ENCODE results near the gene ETS1. TPM values are rescaled to one million over a fixed set of nuclear protein-coding genes. Genes with fewer than 3 reads are reported as not detected.

The ETS1 gene
- total and polyA plus RNA-seq, 2 experiments from 2014 or later = 1.7 to 10.2 TPM

- Histone ChIP-seq H3K27ac (no peak overlapping the region), H3K27me3 (peaks cover 3% of the 10 kb centered on the region), H3K4me3 (no peak overlapping the region), H3K4me1 (ENCODE audit: low read depth) (peaks cover 15% of the 10 kb centered on the region), H3K9me3 (ENCODE audit: low read depth) (no peaks in the 10 kb centered on the region), H3K36me3 (no peaks in the 10 kb centered on the region)
- no peak for DNase-seq (ENCODE audit: low read depth in 1 of 2, low spot score in 1 of 2)
- TF ChIP-seq CTCF (IDR thresholded peaks at IDR 0.05; ENCODE audit: low read depth, low read length) = no peak
Measured at GRCh38 chr11:128480066-128480465, 107.3 kb downstream of the ETS1 start.

GRCh38 chr11:128479144-128479543 lies 108.2 kb downstream of the ETS1 start:
- Histone ChIP-seq H3K36me3 (no peaks in the 10 kb centered on the region), H3K4me1 (ENCODE audit: low read depth) (peaks cover 21% of the 10 kb centered on the region), H3K27ac (no peak overlapping the region), H3K27me3 (peaks cover 3% of the 10 kb centered on the region), H3K9me3 (ENCODE audit: low read depth) (no peaks in the 10 kb centered on the region), H3K4me3 (no peak overlapping the region)
- no peak for TF ChIP-seq CTCF (IDR thresholded peaks at IDR 0.05; ENCODE audit: low read depth, low read length)
- no peak for DNase-seq (ENCODE audit: low read depth in 1 of 2, low spot score in 1 of 2)

GRCh38 chr11:128478305-128478704 lies 109.1 kb downstream of the ETS1 start:
- TF ChIP-seq CTCF (IDR thresholded peaks at IDR 0.05; ENCODE audit: low read depth, low read length) = no peak
- H3K36me3 ChIP-seq = no peaks in the 10 kb centered on the region

GRCh38 chr11:128477811-128478210 lies 109.5 kb downstream of the ETS1 start:
- TF ChIP-seq CTCF (IDR thresholded peaks at IDR 0.05; ENCODE audit: low read depth, low read length) = no peak
- Histone ChIP-seq H3K9me3 (ENCODE audit: low read depth) (no peaks in the 10 kb centered on the region), H3K4me3 (no peak overlapping the region), H3K27me3 (peaks cover 3% of the 10 kb centered on the region), H3K36me3 (no peaks in the 10 kb centered on the region), H3K4me1 (ENCODE audit: low read depth) (peaks cover 21% of the 10 kb centered on the region), H3K27ac (no peak overlapping the region)
- no peak for DNase-seq (ENCODE audit: low read depth in 1 of 2, low spot score in 1 of 2)

More at GRCh38 chr11:128478305-128478704, 109.1 kb downstream of the ETS1 start:
- DNase-seq (ENCODE audit: low read depth in 1 of 2, low spot score in 1 of 2) = no peak
- H3K4me1 ChIP-seq (ENCODE audit: low read depth) = peaks cover 21% of the 10 kb centered on the region
- no peak overlapping the region for H3K27ac ChIP-seq
- H3K4me3 ChIP-seq = no peak overlapping the region
- no peaks in the 10 kb centered on the region for H3K9me3 ChIP-seq (ENCODE audit: low read depth)
- peaks cover 3% of the 10 kb centered on the region for H3K27me3 ChIP-seq

- no peak for DNase-seq (ENCODE audit: low read depth in 1 of 2, low spot score in 1 of 2)
- H3K4me1 ChIP-seq (ENCODE audit: low read depth) = peaks cover 21% of the 10 kb centered on the region
- H3K36me3 ChIP-seq = no peaks in the 10 kb centered on the region
- no peak for TF ChIP-seq CTCF (IDR thresholded peaks at IDR 0.05; ENCODE audit: low read depth, low read length)
- no peaks in the 10 kb centered on the region for H3K9me3 ChIP-seq (ENCODE audit: low read depth)
- H3K4me3 ChIP-seq = no peak overlapping the region
- no peak overlapping the region for H3K27ac ChIP-seq
- H3K27me3 ChIP-seq = peaks cover 8% of the 10 kb centered on the region
Measured at GRCh38 chr11:128477278-128477677, 110.1 kb downstream of the ETS1 start.

GRCh38 chr11:128476729-128477128 lies 110.6 kb downstream of the ETS1 start:
- H3K4me3 ChIP-seq = no peak overlapping the region
- peak in 1 of 2 donors; percentile 91 for DNase-seq (ENCODE audit: low read depth in 1 of 2, low spot score in 1 of 2)
- peaks cover 21% of the 10 kb centered on the region for H3K4me1 ChIP-seq (ENCODE audit: low read depth)
- TF ChIP-seq CTCF (IDR thresholded peaks at IDR 0.05; ENCODE audit: low read depth, low read length) = no peak
- no peak overlapping the region for H3K27ac ChIP-seq
- no peaks in the 10 kb centered on the region for H3K9me3 ChIP-seq (ENCODE audit: low read depth)
- H3K27me3 ChIP-seq = peaks cover 14% of the 10 kb centered on the region
- no peaks in the 10 kb centered on the region for H3K36me3 ChIP-seq
